Fibroblast of skin of scalp (primary cell): ENCODE results near the gene PDZD4.
"Not testable (repeated sequence)": the region's sequence is repeated elsewhere in the genome, so short reads cannot be mapped to it uniquely, and the experiment has no call there.

Source experiments
- DNase-seq: peaks from one replicate; pipeline ENCODE4 v3.0.0-alpha.2; 2013

The PDZD4 gene

GRCh38 chrX:153844509-153845082, 14.3 kb upstream of the PDZD4 start:
- DNase-seq, result no peak

- no peak for DNase-seq
Observed at GRCh38 chrX:153836921-153837320, 6.6 kb upstream of the PDZD4 start.

DNA sequence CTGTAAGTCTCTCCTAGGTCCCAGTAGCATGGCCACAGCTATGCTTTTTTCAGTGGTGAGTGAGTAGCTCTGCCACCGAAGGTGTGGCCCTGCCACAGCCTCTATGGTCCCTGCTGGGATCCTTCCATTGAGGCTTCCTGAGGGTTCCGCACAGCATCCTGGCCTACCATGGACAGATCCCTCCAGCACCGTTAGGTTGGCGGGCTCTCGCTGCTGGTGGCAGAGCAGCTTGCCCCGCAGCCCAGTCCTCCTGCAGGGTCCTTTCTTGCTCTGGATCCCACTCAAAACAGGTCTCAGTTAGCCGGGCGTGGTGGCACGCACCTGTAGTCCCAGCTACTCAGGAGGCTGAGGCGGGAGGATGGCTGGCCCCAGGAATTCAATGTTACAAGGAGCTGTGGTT, 2.4 kb upstream of the PDZD4 start:
- no peak for DNase-seq

GRCh38 chrX:153831429-153832150, 1.2 kb upstream of the PDZD4 start:
- DNase-seq, result no peak

GRCh38 chrX:153830640-153831428, 490 bp upstream of the PDZD4 start:
- DNase-seq, result no peak

DNA sequence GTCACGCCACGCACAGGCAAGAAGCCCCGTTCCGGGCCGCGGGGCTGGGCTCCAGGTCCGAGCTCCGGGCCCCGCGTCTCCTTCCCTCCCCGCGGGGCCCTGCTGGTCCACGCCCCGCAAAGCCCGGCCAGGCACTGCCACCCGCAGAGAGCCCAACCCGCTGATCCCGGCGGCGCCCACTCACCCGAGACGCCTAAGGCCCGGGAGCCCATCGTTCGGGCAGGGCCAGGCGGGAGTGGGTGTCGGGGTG, 870 bp downstream of the PDZD4 start:
- DNase-seq, result no peak

DNA sequence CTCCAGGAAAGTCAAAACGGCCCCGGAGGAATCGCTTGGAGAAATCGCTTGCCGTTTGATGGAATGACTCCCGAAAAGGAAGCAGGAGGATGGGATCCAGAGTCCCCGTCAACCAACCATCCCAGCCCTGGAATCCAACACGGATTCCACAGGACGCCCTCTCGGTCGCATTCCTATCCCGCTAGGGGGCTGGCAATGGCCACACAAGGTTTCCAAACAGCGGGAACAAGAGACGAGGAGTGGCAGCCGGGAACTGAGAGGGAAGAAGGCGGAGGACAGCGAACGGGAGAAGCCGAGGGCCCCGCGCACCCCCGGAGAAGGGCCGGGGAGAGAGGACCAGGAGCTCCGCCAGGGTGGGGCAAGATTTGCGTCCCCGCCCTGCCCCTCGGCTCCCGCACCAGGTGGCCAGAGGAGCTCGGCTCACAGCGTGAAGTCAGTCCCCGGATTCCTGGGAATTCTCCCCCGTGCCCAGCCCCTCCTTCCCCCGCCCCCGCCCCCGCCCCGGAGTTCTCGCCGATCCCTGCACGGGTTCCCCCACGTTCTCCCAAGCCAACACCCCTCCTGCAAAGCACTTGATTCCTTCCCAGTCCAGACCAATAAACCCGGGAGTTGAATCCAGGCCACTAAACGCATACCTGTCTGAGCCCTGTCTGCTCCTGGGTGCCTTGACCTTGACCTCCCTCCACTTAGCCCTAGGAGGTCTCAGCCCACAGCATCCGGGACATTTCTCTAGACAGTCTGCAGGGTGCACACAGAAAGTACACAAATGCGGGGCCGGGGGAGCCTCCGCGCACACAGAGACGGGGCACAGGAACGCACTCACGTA, 1.4 kb downstream of the PDZD4 start:
- DNase-seq, result peak; percentile 65

DNA sequence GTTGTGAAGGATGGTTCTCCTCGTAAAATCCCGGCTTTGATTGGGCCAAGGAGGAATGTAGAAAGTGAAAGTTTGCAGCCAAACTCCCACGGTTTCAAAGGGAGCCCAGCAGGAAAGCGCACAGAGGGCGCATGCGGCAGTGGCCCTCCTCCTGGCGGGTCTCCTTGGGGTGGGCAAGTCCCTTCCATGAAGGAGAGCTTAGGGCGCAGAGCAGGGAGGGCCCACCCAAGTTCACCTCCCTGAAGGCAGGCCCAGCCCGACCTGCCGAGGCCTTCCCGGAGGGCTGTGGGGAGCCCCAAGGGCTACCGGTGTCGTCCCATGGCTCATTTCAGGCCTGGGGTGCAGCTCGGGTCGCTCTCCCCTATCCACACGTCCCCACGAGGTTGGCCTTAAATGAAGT, 2.0 kb downstream of the PDZD4 start:
- DNase-seq, result no peak

DNA sequence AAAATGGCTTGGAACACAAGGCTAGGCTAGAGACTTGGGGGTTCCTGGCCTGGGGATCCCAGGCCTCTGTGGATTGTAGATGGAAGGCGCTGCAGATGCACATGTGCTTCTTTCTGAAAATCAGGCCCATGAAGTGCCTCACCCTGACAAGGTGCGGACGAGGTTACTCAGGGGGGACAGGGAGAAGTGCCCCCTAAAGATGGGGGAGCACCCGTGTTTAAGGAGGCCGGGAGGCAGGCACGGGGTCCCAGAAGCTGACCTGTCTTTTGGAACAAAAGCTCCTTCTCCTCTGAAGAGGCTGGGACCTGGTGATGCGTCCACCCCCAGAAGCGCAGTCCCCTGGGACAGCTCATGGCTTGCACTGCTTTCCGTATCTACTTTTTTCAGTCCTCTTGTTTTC, 2.4 kb downstream of the PDZD4 start:
- no peak for DNase-seq

- DNase-seq, result no peak
Observed at GRCh38 chrX:153827016-153827415, 3.3 kb downstream of the PDZD4 start.

DNA sequence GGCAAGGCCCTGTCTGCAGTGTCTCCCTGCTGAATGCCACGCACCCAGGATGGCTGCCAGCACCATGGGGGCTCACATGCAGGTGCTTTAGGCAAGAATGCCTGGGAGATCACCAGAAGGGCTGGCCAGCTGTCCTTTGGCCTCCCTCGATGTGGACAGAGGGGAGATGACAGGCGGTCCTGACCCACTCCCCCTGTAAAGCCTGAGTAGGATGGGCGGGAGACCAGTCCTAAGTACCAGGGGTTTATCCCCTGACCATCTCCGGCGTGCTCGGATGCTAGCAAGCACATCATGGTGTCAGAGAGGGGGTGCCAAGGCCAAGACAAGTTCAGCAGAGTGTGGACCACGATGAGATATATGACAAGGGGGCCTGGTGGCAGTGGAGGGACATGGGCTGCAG, 5.3 kb downstream of the PDZD4 start:
- no peak for DNase-seq

DNA sequence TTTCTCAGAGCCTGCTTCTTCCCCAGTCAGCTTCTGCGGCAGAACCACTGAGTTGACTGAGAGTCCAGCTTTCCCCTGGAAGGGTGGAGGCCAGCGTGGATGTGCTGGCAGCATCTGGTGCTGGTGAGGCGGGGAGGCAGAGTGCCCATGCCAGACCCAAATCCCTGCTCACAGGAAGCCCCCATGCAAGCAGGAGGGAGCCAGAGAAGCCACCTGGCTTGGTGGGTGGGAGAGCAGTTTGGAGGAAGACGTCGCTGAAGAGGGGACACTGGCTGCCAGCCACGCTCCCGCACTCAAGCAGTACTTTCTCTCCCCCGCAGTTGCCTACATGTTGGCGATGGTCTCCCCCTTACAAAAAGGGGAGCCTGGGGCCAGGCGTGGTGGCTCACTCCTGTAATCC, 6.0 kb downstream of the PDZD4 start:
- DNase-seq, result no peak

GRCh38 chrX:153821066-153821465, 9.3 kb downstream of the PDZD4 start:
- no peak for DNase-seq

DNA sequence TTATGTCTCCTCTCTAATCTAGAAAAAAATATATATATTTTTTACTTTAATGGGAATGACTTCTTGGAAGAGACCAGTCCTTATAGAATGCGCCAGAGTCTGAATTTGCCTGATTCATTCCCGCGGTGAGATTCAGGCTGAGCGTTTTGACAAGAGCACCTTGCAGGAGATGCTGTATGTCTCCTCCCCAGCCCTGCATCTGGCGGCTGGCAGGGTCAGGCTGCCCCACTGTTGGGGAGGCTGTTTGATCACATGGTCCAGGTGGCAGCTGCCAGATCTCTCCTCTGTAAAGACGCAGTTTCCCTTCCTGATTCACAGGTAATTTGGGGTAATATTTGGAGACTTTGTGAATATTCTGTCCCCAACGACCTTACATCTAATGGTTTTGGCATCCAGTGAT, 9.7 kb downstream of the PDZD4 start:
- DNase-seq, result no peak

DNA sequence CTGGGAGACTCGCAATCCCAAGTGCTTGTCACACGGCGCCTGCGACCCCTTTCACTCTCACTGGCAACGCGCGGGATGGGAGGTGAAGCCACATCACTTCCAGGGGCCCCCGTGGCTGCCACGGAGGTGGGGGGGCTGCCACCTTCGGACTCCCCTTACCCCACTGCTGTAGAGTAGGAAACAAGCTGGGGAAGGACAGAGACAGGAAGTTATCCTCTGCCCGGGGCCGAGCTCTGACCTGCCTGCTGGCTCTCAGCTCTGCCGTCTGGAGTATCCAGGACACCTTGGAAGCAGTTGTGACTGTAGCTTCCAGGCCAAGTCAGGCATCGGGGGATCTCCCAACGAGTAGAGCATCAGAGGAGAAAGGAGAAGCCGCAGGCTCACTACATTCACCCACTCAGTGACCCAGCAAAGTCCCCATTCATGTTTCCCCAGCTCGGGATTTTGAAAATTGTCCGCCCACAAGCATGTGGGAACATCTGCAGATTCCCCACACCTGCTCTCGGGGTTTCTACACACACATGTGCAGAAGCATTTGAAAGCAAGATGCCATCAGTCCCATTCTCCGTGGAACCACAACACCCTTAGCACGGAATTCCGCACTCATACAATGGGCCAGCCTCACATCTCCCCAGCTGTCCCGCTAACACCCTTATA, 10.8 kb downstream of the PDZD4 start:
- DNase-seq, result no peak

DNA sequence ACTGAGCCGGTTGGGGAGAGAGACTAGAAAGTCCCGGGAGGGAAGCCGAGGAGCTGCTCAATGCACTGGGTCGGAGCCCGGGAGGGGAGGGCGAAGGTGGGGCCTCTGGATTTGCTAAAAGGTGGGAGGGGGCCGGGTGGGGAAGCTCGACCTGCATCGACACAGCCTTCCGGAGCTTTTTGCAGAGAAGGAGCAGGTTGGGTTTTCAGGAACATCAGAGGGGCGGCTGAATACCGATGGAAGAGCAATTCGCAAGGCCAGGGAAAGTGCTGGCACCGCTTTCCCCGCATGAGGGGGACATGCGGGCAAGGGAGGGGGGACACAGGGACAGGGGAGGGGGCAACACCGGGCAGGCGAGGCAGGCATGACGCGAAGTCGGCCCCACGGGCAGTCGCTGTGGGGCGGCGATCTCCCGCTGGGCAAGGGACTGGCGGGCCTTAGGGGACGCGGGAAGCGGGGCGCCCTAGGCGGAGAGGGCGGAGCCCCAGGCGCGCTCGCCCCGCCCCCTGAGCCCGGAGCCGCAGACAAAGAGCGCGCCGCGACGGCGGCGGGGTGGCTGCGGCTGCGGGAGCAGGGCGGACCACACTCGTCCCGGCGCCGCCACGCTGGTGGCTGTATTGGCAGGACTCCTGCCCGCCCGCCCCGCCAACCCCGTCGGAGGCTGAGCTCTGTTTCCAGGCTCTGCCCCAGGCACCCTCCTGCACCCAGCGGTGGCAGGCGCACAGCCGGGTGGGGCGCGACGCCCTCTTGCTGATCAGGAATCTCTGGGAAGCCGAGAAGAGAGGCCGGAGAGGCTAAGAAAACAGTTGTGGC, 11.6 kb downstream of the PDZD4 start:
- peak; percentile 23 for DNase-seq

GRCh38 chrX:153818064-153818463, 12.3 kb downstream of the PDZD4 start:
- DNase-seq, result not testable (repeated sequence)

- no peak for DNase-seq
Observed at GRCh38 chrX:153816831-153817690, 13.3 kb downstream of the PDZD4 start.

DNA sequence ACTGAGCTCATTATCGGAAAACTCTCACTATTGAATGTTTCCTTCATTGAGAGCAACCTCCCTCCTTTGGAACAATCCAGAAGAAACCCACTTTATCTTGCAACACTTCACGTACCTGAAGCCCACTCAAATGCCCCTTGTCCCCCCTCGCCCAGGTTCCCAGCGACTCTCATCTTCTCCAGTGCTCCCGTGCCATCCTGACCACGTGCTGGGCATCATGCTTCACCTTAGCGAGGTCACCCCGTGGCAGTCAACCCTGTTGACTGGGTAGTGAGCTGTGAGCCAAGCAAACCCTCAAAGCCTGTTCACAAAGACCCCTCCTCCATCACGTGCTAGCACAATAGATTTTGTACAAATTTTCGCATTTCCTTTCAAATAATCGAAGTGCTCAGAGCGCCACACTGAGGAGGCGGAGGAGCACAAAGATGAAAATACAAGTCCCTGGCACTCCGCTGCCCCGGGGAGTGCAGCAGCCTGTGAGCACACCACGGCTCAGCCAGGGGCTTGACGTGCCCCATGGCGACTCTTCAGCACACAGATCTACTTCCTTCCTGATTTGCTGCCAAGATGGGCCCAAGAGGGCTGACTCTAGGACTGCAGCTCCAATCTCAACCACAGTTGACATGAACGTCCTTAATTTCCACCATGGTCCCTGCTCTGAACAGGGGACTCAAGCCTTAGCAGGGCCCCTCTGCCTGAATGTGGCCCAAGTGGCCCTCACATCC, 15.6 kb downstream of the PDZD4 start:
- no peak for DNase-seq

DNA sequence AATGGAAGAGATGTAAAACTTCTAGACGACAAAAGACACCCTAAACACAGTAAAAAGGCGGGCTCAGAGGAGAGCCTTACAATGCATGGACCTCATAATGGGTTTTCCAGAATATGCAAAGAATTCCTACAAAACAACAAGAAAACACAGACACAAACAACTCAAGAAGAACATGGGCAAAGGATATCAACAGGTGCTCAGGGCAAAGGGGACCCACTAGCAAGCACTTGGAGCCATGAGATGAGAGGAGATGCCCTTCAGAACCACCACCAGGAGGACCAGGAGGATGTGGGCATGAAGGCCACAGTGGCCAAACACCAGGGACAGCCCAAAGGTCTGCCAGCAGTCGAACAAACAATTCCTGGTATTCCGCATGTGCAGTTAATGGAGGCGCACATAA, 17.2 kb downstream of the PDZD4 start:
- no peak for DNase-seq
